Measurements from ENCODE around the gene RWDD4. TPM values are rescaled to one million over a fixed set of nuclear protein-coding genes. Genes with fewer than 3 reads are reported as not detected.

The RWDD4 gene
- total RNA-seq (2014; rRNA removed; shearing (Covaris generic)), result 21.4 and 32.3 TPM in 2 replicates

- peak; percentile 97 for DNase-seq (ENCODE audit: low spot score)
These were observed at the start of gene RWDD4, which contains the start of gene TRAPPC11 for GRCh38 chr4:183659029-183659871. RWDD4 (minus strand) TSS chr4:183659185; CDS start chr4:183658952, 233 bp downstream. TRAPPC11 (plus strand) TSS chr4:183659293; CDS start chr4:183663868, 4,575 bp downstream.

- no peak for DNase-seq (ENCODE audit: low spot score)
These were observed 43.5 kb upstream of the RWDD4 start for GRCh38 chr4:183702492-183702891.

- DNase-seq (ENCODE audit: low spot score), result no peak
These were observed 41.4 kb upstream of the RWDD4 start for GRCh38 chr4:183700407-183700806.

GRCh38 chr4:183698909-183699308, 39.9 kb upstream of the RWDD4 start:
- DNase-seq (ENCODE audit: low spot score), result no peak

- no peak for DNase-seq (ENCODE audit: low spot score)
These were observed 32.9 kb upstream of the RWDD4 start for GRCh38 chr4:183691897-183692296.

- DNase-seq (ENCODE audit: low spot score), result no peak
These were observed 32.0 kb upstream of the RWDD4 start for GRCh38 chr4:183691006-183691405.

GRCh38 chr4:183688216-183688615, 29.2 kb upstream of the RWDD4 start:
- DNase-seq (ENCODE audit: low spot score), result no peak

- no peak for DNase-seq (ENCODE audit: low spot score)
These were observed 27.5 kb upstream of the RWDD4 start for GRCh38 chr4:183686461-183686860.

GRCh38 chr4:183681119-183681518, 22.1 kb upstream of the RWDD4 start:
- DNase-seq (ENCODE audit: low spot score), result no peak

GRCh38 chr4:183675625-183676024, 16.6 kb upstream of the RWDD4 start:
- no peak for DNase-seq (ENCODE audit: low spot score)

GRCh38 chr4:183674153-183674552, 15.2 kb upstream of the RWDD4 start:
- DNase-seq (ENCODE audit: low spot score), result no peak

- no peak for DNase-seq (ENCODE audit: low spot score)
These were observed 12.1 kb upstream of the RWDD4 start for GRCh38 chr4:183670960-183671555.

GRCh38 chr4:183670251-183670650, 11.3 kb upstream of the RWDD4 start:
- no peak for DNase-seq (ENCODE audit: low spot score)

GRCh38 chr4:183666088-183666487, 7.1 kb upstream of the RWDD4 start:
- no peak for DNase-seq (ENCODE audit: low spot score)

GRCh38 chr4:183659872-183660242, 872 bp upstream of the RWDD4 start:
- DNase-seq (ENCODE audit: low spot score), result no peak

- DNase-seq (ENCODE audit: low spot score), result no peak
These were observed 490 bp downstream of the RWDD4 start for GRCh38 chr4:183658362-183659028.

- no peak for DNase-seq (ENCODE audit: low spot score)
These were observed 1.4 kb downstream of the RWDD4 start for GRCh38 chr4:183657564-183657963.

GRCh38 chr4:183645326-183645725, 13.7 kb downstream of the RWDD4 start:
- DNase-seq (ENCODE audit: low spot score), result no peak

- no peak for DNase-seq (ENCODE audit: low spot score)
These were observed 19.7 kb downstream of the RWDD4 start for GRCh38 chr4:183639291-183639690.

GRCh38 chr4:183638436-183638835, 20.5 kb downstream of the RWDD4 start:
- DNase-seq (ENCODE audit: low spot score), result no peak

GRCh38 chr4:183637461-183637860, 21.5 kb downstream of the RWDD4 start:
- no peak for DNase-seq (ENCODE audit: low spot score)

- peak; percentile 29 for DNase-seq (ENCODE audit: low spot score)
These were observed 22.1 kb downstream of the RWDD4 start for GRCh38 chr4:183636923-183637322.

GRCh38 chr4:183636503-183636902, 22.5 kb downstream of the RWDD4 start:
- DNase-seq (ENCODE audit: low spot score), result peak; percentile 29

Measured in H4 (cell line).